Measurements from ENCODE around the gene ADAP1. TPM values are rescaled to one million over a fixed set of nuclear protein-coding genes. Genes with fewer than 3 reads are reported as not detected.

Gene ADAP1
- polyA plus RNA-seq, 3 donors, result 49.1 to 117 (median 72.2) TPM

DNA sequence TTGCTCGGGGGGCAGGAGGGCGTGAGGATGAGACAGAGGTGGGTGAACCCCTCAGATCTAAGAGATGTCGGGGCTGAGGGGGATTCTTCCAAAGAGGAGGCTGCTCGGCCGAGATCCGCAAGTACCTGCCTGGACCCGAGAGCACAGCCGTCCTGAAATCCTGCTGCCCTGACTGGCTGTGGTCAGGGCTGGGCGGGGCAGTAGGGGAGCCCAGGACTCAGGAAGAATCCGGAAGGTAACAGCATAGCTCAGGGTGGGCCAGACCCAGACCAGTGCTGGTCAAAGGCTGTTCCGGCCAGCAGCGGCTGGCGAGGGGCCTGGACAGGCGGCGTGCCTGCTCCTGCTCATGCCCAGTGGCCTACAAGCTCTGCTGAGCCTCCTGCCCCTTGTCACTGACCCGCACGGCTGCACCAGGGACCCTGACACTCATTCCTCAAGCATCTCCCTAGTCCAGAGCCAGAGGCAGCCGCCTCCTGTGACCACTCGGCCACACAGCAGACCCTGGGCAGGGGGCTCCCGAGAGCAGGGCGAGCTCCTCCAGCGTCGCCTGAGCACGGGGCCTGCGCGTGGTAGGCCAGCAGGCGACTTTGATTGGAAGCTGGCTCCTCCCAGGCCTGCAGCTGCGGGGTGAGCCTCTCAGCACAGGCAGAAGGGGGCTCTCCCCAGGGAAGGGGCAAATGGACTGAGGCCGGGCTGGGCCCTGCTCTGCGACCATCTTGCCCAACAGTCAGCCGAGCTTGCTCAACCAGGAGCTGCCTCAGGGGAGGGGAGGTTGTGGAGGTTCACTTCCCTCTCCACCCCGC lies 3.1 kb upstream of the ADAP1 start:
- WGBS (ENCODE audit: insufficient coverage), result 61% methylated on average over 26 of the region's 32 CpGs

GRCh38 chr7:956031-956430 lies 1.6 kb upstream of the ADAP1 start:
- no peak overlapping the region for H2AFZ ChIP-seq (ENCODE audit: insufficient read depth, low read depth, low read length, poor library complexity, severe bottlenecking)
- peaks cover 2 to 15% of the 10 kb centered on the region in 2 donors for H3K36me3 Mint-ChIP-seq
- WGBS (ENCODE audit: insufficient coverage), result 79% methylated on average over 4 of the region's 10 CpGs
- H3K9me3 Mint-ChIP-seq, result no peaks in the 10 kb centered on the region
- intact Hi-C loops (cut with micrococcal nuclease), result loop anchor here (5.0 kb wide), 2 partner anchors 34 to 354 kb away; no protein-coding TSS in a partner anchor
- H3K9me3 ChIP-seq (replicated peaks in 1 of 2; ENCODE audit: control insufficient read depth in 1 of 2, insufficient read depth in 1 of 2, low read length in 2 of 2), result no peaks in the 10 kb centered on the region
- H3K4me2 ChIP-seq (replicated peaks; ENCODE audit: extremely low read depth, low read length, poor library complexity, severe bottlenecking), result peak overlapping the region; percentile 46
- peaks cover 36% of the 10 kb centered on the region for H3K79me2 ChIP-seq (ENCODE audit: insufficient read depth, low read length)
- TF ChIP-seq, protein P1, sequence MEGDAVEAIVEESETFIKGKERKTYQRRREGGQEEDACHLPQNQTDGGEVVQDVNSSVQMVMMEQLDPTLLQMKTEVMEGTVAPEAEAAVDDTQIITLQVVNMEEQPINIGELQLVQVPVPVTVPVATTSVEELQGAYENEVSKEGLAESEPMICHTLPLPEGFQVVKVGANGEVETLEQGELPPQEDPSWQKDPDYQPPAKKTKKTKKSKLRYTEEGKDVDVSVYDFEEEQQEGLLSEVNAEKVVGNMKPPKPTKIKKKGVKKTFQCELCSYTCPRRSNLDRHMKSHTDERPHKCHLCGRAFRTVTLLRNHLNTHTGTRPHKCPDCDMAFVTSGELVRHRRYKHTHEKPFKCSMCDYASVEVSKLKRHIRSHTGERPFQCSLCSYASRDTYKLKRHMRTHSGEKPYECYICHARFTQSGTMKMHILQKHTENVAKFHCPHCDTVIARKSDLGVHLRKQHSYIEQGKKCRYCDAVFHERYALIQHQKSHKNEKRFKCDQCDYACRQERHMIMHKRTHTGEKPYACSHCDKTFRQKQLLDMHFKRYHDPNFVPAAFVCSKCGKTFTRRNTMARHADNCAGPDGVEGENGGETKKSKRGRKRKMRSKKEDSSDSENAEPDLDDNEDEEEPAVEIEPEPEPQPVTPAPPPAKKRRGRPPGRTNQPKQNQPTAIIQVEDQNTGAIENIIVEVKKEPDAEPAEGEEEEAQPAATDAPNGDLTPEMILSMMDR (IDR thresholded peaks at IDR 0.05), result no peak
- DNase-seq, result no peak
- H3K27ac Mint-ChIP-seq, result peak overlapping the region in 1 of 7 donors; percentile 81
- no peak overlapping the region for H3K4me3 Mint-ChIP-seq
- peaks cover 26% of the 10 kb centered on the region for H4K20me1 ChIP-seq (ENCODE audit: insufficient read depth, low read length)
- no peak overlapping the region for H3K9ac ChIP-seq (ENCODE audit: insufficient read depth, low read length, poor library complexity, severe bottlenecking)
- H3K4me1 Mint-ChIP-seq, result peaks cover 65% of the 10 kb centered on the region
- H3K4me1 ChIP-seq (ENCODE audit: control insufficient read depth in 1 of 2, insufficient read depth in 2 of 2, low read length in 2 of 2), result peaks cover 82 to 90% of the 10 kb centered on the region in 2 donors
- peak overlapping the region in 1 of 3 experiments; percentile 65 for H3K4me3 ChIP-seq (replicated peaks in 1 of 3; ENCODE audit: low read depth in 2 of 3, low read length in 3 of 3)
- peaks cover 0 to 5% of the 10 kb centered on the region in 2 donors for H3K36me3 ChIP-seq (replicated peaks in 1 of 2; ENCODE audit: control insufficient read depth in 1 of 2, insufficient read depth in 2 of 2, low read length in 2 of 2)
- H3K27me3 Mint-ChIP-seq (ENCODE audit: low read depth in 3 of 3), result peaks cover 0 to 4% (median 1%) of the 10 kb centered on the region in 3 donors
- no peaks in the 10 kb centered on the region for H3K27me3 ChIP-seq (ENCODE audit: control insufficient read depth in 2 of 2, insufficient read depth in 2 of 2, low read length in 2 of 2)
- H3K27ac ChIP-seq (ENCODE audit: low read depth in 1 of 2, low read length in 2 of 2), result no peak overlapping the region

More for the DNA sequence above, 3.1 kb upstream of the ADAP1 start:
- H3K9me3 Mint-ChIP-seq, result no peaks in the 10 kb centered on the region
- H3K27ac Mint-ChIP-seq, result peak overlapping the region; percentile 53 to 90 (median 75)
- peak overlapping the region in 1 of 3 experiments; percentile 45 for H3K4me3 ChIP-seq (replicated peaks in 1 of 3; ENCODE audit: low read depth in 2 of 3, low read length in 3 of 3)
- intact Hi-C loops (cut with micrococcal nuclease), result loop anchor here (5.0 kb wide), 2 partner anchors 35 to 355 kb away; no protein-coding TSS in a partner anchor
- no peak overlapping the region for H3K4me3 Mint-ChIP-seq
- no peaks in the 10 kb centered on the region for H3K9me3 ChIP-seq (replicated peaks in 1 of 2; ENCODE audit: control insufficient read depth in 1 of 2, insufficient read depth in 1 of 2, low read length in 2 of 2)
- DNase-seq, result peak; percentile 89 to 93 (median 92)
- H3K4me1 ChIP-seq (ENCODE audit: control insufficient read depth in 1 of 2, insufficient read depth in 2 of 2, low read length in 2 of 2), result peaks cover 84 to 90% of the 10 kb centered on the region in 2 donors
- TF ChIP-seq, protein P1 (IDR thresholded peaks at IDR 0.05), result no peak
- peak overlapping the region; percentile 66 to 85 for H3K27ac ChIP-seq (ENCODE audit: low read depth in 1 of 2, low read length in 2 of 2)
- peaks cover 1 to 4% (median 2%) of the 10 kb centered on the region in 3 donors for H3K27me3 Mint-ChIP-seq (ENCODE audit: low read depth in 3 of 3)
- H4K20me1 ChIP-seq (ENCODE audit: insufficient read depth, low read length), result peaks cover 16% of the 10 kb centered on the region
- H3K9ac ChIP-seq (ENCODE audit: insufficient read depth, low read length, poor library complexity, severe bottlenecking), result peak overlapping the region; percentile 62
- H3K36me3 ChIP-seq (replicated peaks in 1 of 2; ENCODE audit: control insufficient read depth in 1 of 2, insufficient read depth in 2 of 2, low read length in 2 of 2), result peaks cover 0 to under 1% of the 10 kb centered on the region in 2 donors
- no peaks in the 10 kb centered on the region for H3K27me3 ChIP-seq (ENCODE audit: control insufficient read depth in 2 of 2, insufficient read depth in 2 of 2, low read length in 2 of 2)
- peak overlapping the region; percentile 66 for H2AFZ ChIP-seq (ENCODE audit: insufficient read depth, low read depth, low read length, poor library complexity, severe bottlenecking)
- H3K4me2 ChIP-seq (replicated peaks; ENCODE audit: extremely low read depth, low read length, poor library complexity, severe bottlenecking), result peak overlapping the region; percentile 45
- peaks cover 62% of the 10 kb centered on the region for H3K4me1 Mint-ChIP-seq
- peaks cover 20% of the 10 kb centered on the region for H3K79me2 ChIP-seq (ENCODE audit: insufficient read depth, low read length)
- peaks cover 0 to 3% of the 10 kb centered on the region in 2 donors for H3K36me3 Mint-ChIP-seq
